Natural killer cell treated with Interleukin-12 subunit alpha and Interleukin-12 subunit beta and Interleukin-15 and Interleukin-18, amount 100 ng/mL, for 72 hours (primary cell): Measurements from ENCODE around the gene LNX2. TPM values are rescaled to one million over a fixed set of nuclear protein-coding genes. Genes with fewer than 3 reads are reported as not detected.

ENCODE experiments used
- ATAC-seq, 2 donors: fragments of 150-1000 bp; cut with Tn5 transposase in 1 of 2; sonication (Bioruptor Pico), chemical (Tn5 transposase) in 1 of 2; 2 replicates each; pipeline ENCODE4 v1.10.0; 2021
- DNase-seq: peaks from one replicate; pipeline ENCODE4 v3.0.0; 2022; ENCODE audit warnings: low spot score
- H3K27ac Mint-ChIP-seq, 2 donors: 1 replicate in 1 of 2; 2 replicates in 1 of 2; pipeline ENCODE4 v1.8.0; 2022; ENCODE audit warnings: mixed read lengths in 2 of 2, mild to moderate bottlenecking in 1 of 2, moderate library complexity in 1 of 2
- H3K27me3 Mint-ChIP-seq, 2 donors: 1 replicate in 1 of 2; 2 replicates in 1 of 2; pipeline ENCODE4 v1.8.0; 2022; ENCODE audit warnings: mixed read lengths in 2 of 2
- H3K36me3 Mint-ChIP-seq: one replicate; pipeline ENCODE4 v1.8.0; 2022; ENCODE audit warnings: mixed read lengths
- H3K4me1 Mint-ChIP-seq, 2 donors: 1 replicate in 1 of 2; 2 replicates in 1 of 2; pipeline ENCODE4 v1.8.0; 2022; ENCODE audit warnings: low read depth in 2 of 2, mixed read lengths in 2 of 2, mild to moderate bottlenecking in 1 of 2
- H3K4me3 Mint-ChIP-seq: one replicate; pipeline ENCODE4 v1.8.0; 2022; ENCODE audit warnings: mixed read lengths
- H3K9me3 Mint-ChIP-seq: 2 replicates; pipeline ENCODE4 v1.8.0; 2022; ENCODE audit warnings: mixed read lengths
- total RNA-seq, 2 donors: library from RNA; stranded (reverse); gene quantifications; one replicate each; pipeline ENCODE4 v1.2.3, GENCODE V29; 2022

LNX2 gene
- total RNA-seq, 2 donors from 2014 or later, result 4.1 to 4.2 TPM

DNA sequence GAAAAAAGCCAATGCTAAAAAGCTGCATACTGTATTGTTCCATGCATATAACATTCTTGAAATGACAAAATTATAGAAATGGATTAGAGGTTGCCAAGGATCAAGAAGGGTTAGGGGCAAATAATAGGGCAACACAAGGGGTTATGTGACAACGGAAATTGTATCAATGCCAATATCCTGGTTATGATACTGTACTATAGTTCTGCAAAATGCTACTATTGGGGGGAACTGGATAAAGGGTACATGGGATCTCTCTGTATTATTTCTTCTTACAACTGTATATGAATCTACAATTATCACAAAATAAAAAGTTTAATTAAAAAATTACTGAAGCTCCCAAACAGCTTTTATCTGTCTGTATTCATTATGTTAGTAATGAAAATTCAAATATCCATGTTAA, 31.9 kb downstream of the LNX2 start:
- ATAC-seq (no peak), DNase-seq (no peak)
- H3K9me3 Mint-ChIP-seq, result no peaks in the 10 kb centered on the region
- no peaks in the 10 kb centered on the region for H3K27me3 Mint-ChIP-seq
- no peak overlapping the region for H3K27ac Mint-ChIP-seq
- H3K4me1 Mint-ChIP-seq, result peaks cover 12 to 13% of the 10 kb centered on the region in 2 donors
- H3K4me3 Mint-ChIP-seq, result no peak overlapping the region
- no peaks in the 10 kb centered on the region for H3K36me3 Mint-ChIP-seq

DNA sequence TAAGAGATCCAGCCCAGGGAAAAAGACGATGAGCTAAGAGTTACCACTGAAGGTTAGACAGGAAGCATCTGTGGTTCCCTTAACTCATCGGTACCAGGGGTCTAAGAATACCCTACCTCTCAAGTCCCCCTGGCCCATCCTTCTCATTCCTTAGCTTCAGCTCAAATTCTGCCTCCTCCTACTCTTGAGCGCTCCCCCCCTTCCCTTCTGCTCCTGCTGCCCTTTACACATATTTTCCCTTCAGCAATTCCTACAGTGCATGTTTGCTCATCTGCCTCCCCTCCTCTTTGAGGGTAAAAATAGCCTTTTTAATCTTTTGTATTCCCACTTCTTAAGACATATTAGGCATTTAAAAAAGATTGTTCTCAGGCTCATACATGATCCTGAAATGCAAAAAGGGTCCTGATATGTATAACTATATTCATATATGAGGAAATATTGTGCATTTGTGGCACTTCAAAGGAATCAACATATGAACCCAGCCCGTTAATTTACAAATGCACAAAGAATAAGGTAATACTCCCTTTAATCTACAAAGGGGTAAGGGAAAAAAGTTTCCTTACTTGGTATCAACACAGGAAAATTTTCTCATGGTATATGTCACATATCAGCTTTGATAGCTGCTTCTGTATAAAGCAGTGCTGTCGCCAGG, 33.1 kb downstream of the LNX2 start:
- ATAC-seq (no peak), DNase-seq (no peak)
- Mint-ChIP-seq H3K36me3 (no peaks in the 10 kb centered on the region), H3K4me1 (peaks cover 15% of the 10 kb centered on the region in 2 donors), H3K27ac (no peak overlapping the region), H3K4me3 (no peak overlapping the region), H3K27me3 (no peaks in the 10 kb centered on the region), H3K9me3 (no peaks in the 10 kb centered on the region)

DNA sequence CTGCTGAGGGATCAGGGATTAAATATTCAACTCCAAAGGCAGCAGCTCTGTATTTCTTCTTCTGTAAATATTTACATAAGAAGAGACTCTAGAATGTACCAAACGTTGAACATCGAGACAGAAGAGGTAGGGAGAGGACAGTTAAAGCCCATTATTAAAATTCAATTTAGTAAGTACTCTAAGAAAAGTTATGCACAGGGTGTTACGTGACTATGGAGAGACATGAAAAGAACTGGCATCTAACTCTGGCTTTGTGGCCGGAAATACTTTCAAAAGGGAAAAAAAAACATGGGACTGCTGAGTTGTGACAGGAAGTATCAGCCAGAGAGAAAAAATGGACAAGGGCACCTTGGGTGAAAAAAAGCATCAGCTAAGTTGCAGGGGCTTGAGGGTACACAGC, 36.7 kb downstream of the LNX2 start:
- Mint-ChIP-seq H3K27ac (no peak overlapping the region), H3K27me3 (no peaks in the 10 kb centered on the region), H3K36me3 (no peaks in the 10 kb centered on the region), H3K4me1 (peaks cover 15% of the 10 kb centered on the region in 2 donors), H3K9me3 (no peaks in the 10 kb centered on the region), H3K4me3 (no peak overlapping the region)
- ATAC-seq (no peak), DNase-seq (no peak)

DNA sequence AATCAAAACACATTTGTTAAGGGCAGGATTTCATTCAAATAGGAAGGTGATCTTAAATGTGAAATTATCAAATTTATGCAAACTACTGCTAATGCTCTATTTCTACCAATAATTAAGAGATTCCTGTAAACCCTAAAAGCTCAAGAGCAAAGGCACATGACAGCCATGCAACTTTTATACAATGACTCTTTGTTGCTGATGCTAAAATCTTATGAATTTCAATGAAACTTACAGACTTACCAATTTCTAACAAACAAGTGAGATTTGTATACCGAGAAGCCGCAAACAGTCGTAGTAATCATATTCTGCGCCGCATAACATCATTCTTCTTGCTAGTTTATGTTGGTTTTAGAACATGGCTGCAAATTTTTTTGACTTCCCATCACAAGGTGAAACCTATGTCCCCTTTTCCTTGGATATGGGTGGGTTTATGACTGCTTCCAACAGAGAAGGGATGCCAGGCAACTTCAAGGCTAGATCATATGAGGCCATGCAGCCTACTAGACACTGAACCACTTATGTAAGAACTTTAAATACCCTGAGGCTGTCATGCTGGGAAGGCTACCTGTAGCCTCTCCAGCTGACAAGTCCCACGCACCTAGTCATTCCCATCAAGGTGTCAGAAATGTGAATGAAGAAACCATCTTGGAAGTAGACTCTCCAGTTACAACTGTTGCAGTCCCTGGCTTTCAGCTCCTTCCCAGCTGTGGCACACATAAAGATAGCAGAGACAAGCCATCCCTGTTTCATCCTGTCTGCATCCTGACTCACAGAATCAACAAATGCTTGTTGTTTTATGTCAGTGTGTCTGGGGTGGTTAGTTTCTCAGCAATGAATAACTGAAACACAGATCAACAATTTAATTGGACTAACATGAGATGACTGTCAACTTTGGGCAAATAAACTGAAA, 42.0 kb downstream of the LNX2 start:
- Mint-ChIP-seq H3K4me3 (no peak overlapping the region), H3K27me3 (no peaks in the 10 kb centered on the region), H3K27ac (no peak overlapping the region), H3K4me1 (peaks cover 22 to 32% of the 10 kb centered on the region in 2 donors), H3K36me3 (peaks cover 5% of the 10 kb centered on the region), H3K9me3 (no peaks in the 10 kb centered on the region)
- DNase-seq (no peak), ATAC-seq (no peak)

DNA sequence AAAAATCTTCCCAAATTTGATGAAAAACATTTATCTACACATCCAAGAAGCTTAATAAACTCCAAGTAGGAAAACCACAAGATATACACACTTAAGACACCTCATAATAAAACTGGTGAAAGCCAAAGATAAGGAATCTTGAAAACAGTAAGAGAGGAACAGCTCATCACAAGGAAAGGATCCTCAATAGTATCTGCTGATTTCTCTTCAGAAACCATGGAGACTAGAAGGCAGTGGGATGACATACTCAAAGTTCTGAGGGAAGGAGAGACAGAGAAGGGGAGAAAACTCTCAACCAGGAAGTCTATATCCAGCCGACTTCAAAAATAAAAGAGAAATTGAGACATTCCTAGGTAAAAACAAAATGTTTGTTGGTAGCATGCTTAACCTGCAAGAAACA, 45.7 kb downstream of the LNX2 start:
- Mint-ChIP-seq H3K36me3 (peaks cover 5% of the 10 kb centered on the region), H3K4me3 (no peak overlapping the region), H3K27me3 (no peaks in the 10 kb centered on the region), H3K4me1 (peaks cover 36 to 46% of the 10 kb centered on the region in 2 donors), H3K9me3 (no peaks in the 10 kb centered on the region), H3K27ac (no peak overlapping the region)
- DNase-seq (no peak), ATAC-seq (no peak)

DNA sequence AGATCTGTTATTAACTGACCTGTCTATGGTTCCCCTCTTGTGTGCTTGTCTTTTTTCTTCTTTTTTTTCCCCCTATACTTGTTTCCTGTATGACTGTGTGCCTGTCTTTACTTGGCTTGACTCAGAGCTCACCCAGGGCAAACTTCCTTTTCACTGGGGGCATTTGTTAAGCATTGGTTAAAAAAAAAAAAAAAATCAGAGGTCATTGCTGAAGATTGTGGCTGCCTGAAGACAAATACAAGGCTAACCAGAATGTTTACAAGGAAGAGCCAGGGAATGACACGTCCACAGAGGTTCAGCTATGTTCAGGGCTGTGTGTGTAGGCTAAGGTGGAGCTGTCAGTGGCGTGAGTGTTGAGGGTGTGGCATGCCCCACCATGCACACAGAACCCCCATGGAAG, 47.1 kb downstream of the LNX2 start:
- Mint-ChIP-seq H3K4me1 (peaks cover 36 to 46% of the 10 kb centered on the region in 2 donors), H3K4me3 (peak overlapping the region; percentile 37), H3K27me3 (no peaks in the 10 kb centered on the region), H3K9me3 (no peaks in the 10 kb centered on the region), H3K36me3 (peaks cover 5% of the 10 kb centered on the region), H3K27ac (peak overlapping the region; percentile 8 to 27)
- peak; percentile 72 to 86 for ATAC-seq
- no peak for DNase-seq

DNA sequence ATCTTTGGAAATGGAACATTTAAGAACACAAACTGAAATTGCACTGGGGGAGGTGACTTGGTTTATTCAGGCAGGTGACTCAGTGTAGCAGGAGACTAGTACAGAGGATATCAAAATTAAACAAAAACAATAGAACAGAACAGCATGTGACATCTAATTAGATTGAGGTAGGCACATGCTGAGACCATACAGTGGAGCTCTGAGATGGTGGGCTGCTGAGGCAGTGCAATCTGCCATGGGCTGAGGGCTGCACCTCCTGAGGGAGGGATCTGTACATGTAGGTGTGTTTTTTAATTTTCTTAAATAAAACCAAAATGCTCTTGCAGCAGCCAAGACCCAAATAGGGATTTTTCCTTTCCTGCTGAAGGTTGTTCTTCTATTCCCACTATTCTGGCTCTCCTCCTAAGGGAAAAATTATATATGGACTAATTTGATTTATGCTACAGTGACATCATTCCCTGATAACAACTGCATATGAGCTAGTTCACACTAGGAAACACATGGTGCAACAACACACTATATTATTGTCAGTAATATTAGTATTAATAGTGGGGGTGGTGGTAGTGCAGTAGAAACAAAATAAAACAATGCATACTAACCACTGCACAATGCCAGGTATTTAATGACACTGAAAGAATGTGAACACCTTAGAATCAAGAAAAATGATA, 48.0 kb downstream of the LNX2 start:
- Mint-ChIP-seq H3K27me3 (no peaks in the 10 kb centered on the region), H3K9me3 (no peaks in the 10 kb centered on the region), H3K4me3 (peak overlapping the region; percentile 14), H3K27ac (peak overlapping the region; percentile 8 to 27), H3K4me1 (peaks cover 32 to 44% of the 10 kb centered on the region in 2 donors), H3K36me3 (peaks cover 5% of the 10 kb centered on the region)
- DNase-seq (no peak), ATAC-seq (no peak)

DNA sequence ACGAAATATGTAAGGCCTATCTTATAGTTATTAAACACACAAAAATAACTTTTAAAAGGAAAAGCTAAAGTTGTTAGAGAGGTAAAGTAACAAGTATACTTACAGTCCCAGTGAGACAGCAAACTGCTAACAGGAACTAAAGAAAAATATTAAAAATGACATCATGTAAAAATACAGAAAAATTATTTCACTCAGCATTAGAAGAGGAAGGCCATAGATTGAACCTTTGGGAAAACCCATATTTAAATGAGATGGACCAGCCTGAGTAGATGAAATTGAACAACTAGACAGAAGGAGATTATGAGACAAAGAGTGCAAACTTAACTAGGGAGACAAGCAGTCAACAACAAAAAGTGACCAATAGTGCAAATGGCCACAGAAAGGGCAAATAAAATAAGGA, 49.4 kb downstream of the LNX2 start:
- H3K27me3 Mint-ChIP-seq, result no peaks in the 10 kb centered on the region
- DNase-seq, result no peak
- H3K36me3 Mint-ChIP-seq, result peaks cover 5% of the 10 kb centered on the region
- no peak overlapping the region for H3K4me3 Mint-ChIP-seq
- peaks cover 26 to 29% of the 10 kb centered on the region in 2 donors for H3K4me1 Mint-ChIP-seq
- no peaks in the 10 kb centered on the region for H3K9me3 Mint-ChIP-seq
- no peak for ATAC-seq
- no peak overlapping the region for H3K27ac Mint-ChIP-seq

DNA sequence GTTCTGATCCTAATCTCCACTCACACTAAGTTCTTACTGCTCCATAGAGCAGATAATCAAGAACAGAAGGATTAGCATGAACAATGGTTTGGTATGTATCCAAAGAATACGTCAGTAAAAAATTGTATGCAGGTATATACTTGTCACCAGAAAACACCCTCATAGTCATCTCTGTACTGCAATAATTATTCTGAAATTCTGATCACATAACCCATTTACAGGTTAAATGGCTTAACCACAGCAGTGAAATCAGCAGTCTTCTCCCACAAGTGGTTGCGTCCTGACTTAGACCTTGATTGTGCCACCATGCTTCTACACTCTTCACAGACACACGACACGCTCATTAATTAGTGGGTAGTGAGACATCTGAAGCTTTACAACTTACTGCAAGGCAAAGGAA, 50.9 kb downstream of the LNX2 start:
- no peak overlapping the region for H3K4me3 Mint-ChIP-seq
- no peaks in the 10 kb centered on the region for H3K27me3 Mint-ChIP-seq
- H3K4me1 Mint-ChIP-seq, result peaks cover 19 to 21% of the 10 kb centered on the region in 2 donors
- no peak overlapping the region for H3K27ac Mint-ChIP-seq
- H3K36me3 Mint-ChIP-seq, result peaks cover under 1% of the 10 kb centered on the region
- DNase-seq (no peak), ATAC-seq (no peak)
- no peaks in the 10 kb centered on the region for H3K9me3 Mint-ChIP-seq

DNA sequence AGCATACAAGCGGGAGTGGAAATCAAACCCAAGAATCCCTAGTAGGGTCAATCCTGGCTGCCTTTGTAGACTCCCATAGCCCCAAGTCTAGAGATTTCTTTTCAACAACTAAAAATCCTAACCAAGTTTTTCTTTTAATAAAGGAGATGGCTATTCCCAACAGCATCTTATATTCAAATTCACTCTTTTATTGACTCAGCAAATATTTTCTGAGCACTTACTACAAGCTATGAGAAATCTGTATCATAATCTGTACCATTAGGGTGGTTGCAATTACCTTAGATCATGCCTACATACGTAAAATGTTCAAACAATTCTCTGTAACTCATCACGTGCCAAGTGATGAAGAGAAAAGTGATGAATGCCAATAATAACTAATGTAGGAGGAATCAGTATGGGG, 54.5 kb downstream of the LNX2 start:
- Mint-ChIP-seq H3K27me3 (no peaks in the 10 kb centered on the region), H3K4me3 (no peak overlapping the region), H3K27ac (no peak overlapping the region), H3K9me3 (no peaks in the 10 kb centered on the region), H3K36me3 (peaks cover 5% of the 10 kb centered on the region), H3K4me1 (peaks cover 9 to 11% of the 10 kb centered on the region in 2 donors)
- no peak for ATAC-seq
- no peak for DNase-seq

DNA sequence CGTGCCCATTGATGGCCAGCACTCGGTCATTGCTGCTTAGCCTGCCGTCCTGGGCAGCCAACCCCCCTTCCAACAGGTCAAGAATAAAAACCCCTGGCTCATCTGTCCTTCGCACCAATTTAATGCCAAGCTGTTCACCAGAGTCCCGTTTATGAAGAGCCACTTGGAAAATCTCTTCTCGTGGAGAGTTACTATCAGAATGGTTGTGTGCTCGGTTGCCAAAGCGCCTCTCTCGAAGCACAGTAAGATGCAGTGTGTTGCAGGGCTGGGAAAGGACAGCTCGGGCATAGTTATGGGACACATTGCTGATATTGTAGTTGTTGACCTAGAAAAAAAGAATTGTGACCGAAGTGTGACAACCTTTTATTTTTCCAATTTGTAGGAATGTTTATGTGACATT, 57.9 kb downstream of the LNX2 start:
- Mint-ChIP-seq H3K27me3 (no peaks in the 10 kb centered on the region), H3K27ac (no peak overlapping the region), H3K9me3 (no peaks in the 10 kb centered on the region), H3K4me3 (no peak overlapping the region), H3K4me1 (peaks cover 18 to 19% of the 10 kb centered on the region in 2 donors), H3K36me3 (peaks cover 5% of the 10 kb centered on the region)
- no peak for ATAC-seq
- no peak for DNase-seq

DNA sequence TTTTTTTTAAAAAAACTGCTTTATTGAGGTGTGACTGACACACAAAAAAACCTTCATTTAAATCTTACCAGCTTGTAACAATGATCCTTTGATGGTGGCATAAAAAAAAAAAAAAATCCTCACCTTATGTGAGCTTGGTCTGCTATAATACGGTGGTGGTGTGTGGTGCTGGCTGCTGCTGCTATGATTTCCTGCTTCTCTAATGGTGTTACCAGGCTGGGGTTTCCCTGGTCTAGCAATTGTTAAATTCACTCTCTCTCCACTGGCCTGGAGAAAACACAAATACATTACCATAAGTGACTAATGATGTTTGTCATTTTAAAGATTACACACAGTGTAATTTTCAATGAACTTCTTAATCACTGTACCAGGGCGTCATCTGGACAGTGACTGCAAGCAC, 60.6 kb downstream of the LNX2 start:
- Mint-ChIP-seq H3K9me3 (no peaks in the 10 kb centered on the region), H3K4me3 (no peak overlapping the region), H3K4me1 (peaks cover 18 to 19% of the 10 kb centered on the region in 2 donors), H3K36me3 (peaks cover 11% of the 10 kb centered on the region), H3K27me3 (no peaks in the 10 kb centered on the region), H3K27ac (peak overlapping the region in 1 of 2 donors; percentile 63)
- ATAC-seq (peak; percentile 89 to 92), DNase-seq (peak; percentile 62)

DNA sequence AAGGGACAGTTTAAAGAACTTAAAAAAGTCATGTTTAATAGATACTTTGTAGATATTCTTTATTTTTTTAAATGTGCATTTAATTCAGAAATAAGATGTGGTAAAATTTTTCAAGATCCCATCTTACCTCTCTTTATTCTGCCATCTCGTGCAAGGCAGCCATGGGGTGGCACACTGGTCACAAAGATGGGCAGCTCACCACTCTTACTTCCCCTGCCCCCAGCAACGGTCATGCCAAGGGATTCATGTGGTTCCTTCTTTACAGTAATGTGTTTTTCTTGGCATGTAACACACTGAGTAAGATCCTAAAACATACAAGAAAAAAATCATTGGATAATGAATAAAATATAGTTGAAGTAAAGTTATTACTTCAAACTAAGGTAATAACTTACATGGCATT, 64.2 kb downstream of the LNX2 start:
- H3K4me3 Mint-ChIP-seq, result no peak overlapping the region
- H3K9me3 Mint-ChIP-seq, result no peaks in the 10 kb centered on the region
- ATAC-seq (no peak), DNase-seq (no peak)
- H3K27me3 Mint-ChIP-seq, result no peaks in the 10 kb centered on the region
- no peak overlapping the region for H3K27ac Mint-ChIP-seq
- H3K36me3 Mint-ChIP-seq, result peaks cover 10% of the 10 kb centered on the region
- peaks cover 11 to 13% of the 10 kb centered on the region in 2 donors for H3K4me1 Mint-ChIP-seq

DNA sequence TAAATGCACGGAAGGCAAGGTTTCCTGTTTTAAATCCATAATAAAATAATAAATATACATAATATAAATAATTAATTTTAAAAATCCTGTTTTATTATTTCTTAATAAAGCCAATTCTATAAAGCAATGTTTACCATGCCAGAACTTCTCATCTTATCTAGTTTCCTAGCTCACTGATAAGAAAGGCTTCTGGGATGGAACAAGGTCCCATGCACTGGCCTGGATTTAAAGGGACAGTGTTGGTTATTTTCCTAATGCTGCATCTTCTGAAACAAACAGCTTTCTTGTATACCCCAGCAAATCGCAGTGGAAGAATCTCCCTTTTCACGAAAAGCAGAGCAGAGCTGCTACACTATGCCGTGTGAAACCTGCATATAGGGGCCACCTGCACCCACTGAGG, 68.8 kb downstream of the LNX2 start:
- Mint-ChIP-seq H3K4me3 (no peak overlapping the region), H3K9me3 (no peaks in the 10 kb centered on the region), H3K27me3 (no peaks in the 10 kb centered on the region), H3K27ac (no peak overlapping the region), H3K4me1 (peaks cover 0 to 3% of the 10 kb centered on the region in 2 donors), H3K36me3 (peaks cover 10% of the 10 kb centered on the region)
- DNase-seq (no peak), ATAC-seq (no peak)
